SKM-1 treated with dmso at 0.1 percent for 144 hours (cell line): ENCODE results near the gene SH3RF3.
A peak's percentile ranks its signal among the peaks of the same experiment; 100 is the strongest.
"Not testable (repeated sequence)": the region's sequence is repeated elsewhere in the genome, so short reads cannot be mapped to it uniquely, and the experiment has no call there.

Source experiments
- DNase-seq: peaks from one replicate; lab custom pipeline; 2025; ENCODE audit not compliant: unreplicated experiment; lab: John Stamatoyannopoulos, UW

Gene SH3RF3

DNA sequence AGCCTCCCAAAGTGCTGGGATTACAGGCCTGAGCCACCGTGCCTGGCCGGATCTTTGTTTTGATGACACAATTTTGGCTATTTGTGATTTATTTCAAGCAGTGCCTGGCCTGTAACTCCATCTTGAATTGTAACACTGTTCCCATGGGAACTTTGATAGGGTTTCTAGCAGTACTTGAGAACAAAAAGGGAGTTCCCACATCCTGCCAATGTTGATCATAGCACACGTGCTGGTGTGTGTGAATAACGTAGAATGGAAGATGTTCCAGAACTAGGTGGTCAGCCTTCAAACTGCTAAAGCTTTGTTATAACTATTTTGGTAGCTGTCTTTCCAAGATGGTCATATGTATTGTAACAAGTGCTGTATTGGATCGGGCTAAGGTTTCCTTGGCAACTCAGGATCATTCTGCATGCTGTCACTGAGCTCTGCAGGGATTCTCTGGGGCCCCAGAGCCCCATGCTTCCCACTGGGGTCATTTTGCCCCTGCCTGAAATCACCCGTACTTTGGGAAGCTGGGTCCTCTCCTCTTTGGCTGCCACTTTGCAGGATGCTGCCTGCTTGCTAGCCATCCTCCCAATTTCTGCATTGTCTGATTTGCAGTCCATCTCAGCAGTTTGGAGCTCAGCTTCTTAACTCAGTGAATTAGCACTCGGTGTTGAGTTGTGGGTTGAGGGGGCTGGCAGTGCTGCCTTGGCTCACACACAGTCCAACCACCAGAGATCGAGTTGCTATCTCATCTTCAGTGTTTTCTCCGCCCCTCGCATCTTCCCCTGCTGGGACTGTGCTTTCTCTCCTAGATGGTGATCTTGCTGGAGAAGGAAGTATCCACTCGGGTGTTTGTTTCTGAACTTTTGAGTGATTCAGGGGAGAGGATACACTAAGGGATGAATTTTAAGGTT lies 26.8 kb downstream of the SH3RF3 start:
- no peak for DNase-seq

GRCh38 chr2:109157563-109158105 lies 28.6 kb downstream of the SH3RF3 start:
- DNase-seq, result no peak

DNA sequence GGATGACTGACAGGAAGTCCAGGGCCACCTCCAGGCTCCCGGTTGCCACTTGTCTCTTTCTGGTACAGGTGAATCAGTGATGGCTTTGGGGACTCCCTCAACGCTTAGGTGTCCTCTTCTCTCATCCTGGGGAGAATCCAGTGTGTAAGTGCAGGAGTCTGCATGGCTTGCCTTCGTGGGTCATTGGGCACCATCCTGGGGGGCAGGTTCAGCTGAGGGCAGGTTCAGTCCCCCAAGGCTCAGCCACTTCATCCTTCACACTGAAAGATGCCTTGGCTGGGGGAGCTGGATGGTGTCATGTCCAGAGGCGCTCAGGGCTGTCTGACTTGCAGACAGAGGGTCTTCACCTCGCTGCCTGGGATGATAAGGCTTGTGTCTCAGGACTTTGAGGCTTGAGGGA lies 29.2 kb downstream of the SH3RF3 start:
- no peak for DNase-seq

- no peak for DNase-seq
Observed at GRCh38 chr2:109159096-109159495, 30.1 kb downstream of the SH3RF3 start.

DNA sequence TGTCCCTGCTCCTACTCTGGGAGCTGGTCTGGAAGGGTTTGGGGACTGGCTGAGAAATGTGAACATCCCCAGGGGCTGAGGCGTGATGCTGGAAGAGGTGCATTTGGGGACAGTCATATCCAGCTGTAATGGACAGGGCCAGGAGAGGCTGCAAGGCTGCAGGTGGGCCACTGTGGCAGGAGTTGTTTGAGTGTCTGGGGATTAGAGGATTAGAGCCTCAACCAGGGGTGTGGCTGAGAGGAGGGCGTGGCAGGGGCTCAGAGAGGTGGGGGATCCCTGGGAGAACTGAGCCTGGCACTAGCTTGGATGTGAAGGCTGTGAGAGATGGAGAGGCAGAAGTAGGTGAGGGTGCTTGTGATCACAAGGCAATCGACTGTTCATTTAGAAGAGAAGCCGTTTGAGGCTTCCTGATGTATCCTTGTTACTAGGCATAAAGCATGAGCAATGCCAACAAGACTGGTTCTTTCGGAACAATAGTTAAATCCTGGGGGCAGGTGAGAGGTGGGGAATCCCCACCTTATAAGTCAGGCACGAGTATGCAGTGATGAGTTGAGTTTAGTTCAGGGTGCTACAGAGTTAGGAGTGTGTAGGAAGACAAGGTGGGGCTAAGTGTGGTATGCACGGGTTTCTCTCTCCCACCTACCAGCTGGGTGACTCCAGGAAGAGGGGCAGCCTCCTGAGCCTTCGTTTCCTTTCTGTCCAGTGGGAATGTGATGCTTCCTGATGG lies 31.9 kb downstream of the SH3RF3 start:
- DNase-seq, result no peak

- DNase-seq, result not testable (repeated sequence)
Observed at GRCh38 chr2:109162367-109162766, 33.4 kb downstream of the SH3RF3 start.

DNA sequence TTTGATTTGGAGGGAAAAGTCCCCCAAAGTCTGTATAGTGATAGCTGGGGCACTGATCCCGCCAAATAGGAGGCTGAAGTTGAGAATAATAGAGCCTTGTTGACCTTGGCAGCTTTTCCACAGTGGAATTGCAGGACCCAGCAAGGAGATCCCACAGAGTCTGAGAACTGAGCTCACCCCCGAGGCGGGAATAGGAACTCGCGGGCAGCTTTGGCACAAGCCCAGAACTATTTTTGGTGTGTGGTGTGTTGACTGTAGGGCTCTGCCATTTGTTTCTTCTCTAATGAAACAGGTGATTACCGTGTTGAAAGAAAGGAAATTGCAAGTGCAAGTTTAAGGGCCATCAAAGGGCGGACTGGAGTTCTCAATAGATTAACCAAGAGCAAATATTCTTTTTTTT lies 34.0 kb downstream of the SH3RF3 start:
- peak; percentile 47 for DNase-seq

DNA sequence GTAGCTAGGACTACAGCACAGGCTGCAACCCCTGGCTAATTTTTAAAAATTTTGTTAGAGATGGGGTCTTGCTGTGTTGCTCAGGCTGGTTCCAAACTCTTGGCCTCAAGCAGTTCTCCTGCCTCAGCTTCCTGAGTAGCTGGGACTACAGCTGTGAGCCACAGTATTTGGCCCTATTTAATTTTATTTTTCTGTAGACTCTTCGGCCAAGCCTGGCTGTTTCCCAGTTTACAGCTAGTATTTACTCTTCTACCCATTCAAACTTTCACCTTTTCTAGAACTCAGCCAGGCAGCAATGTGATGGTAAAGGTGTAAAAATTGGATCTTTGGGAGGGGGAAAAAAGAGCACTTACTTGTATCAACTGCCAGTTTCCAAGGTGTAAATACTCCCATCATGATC lies 35.3 kb downstream of the SH3RF3 start:
- DNase-seq, result no peak

- peak; percentile 66 for DNase-seq
Observed at GRCh38 chr2:109164739-109165221, 35.8 kb downstream of the SH3RF3 start.

GRCh38 chr2:109166811-109167210 lies 37.8 kb downstream of the SH3RF3 start:
- no peak for DNase-seq

GRCh38 chr2:109168086-109168485 lies 39.1 kb downstream of the SH3RF3 start:
- DNase-seq, result no peak

DNA sequence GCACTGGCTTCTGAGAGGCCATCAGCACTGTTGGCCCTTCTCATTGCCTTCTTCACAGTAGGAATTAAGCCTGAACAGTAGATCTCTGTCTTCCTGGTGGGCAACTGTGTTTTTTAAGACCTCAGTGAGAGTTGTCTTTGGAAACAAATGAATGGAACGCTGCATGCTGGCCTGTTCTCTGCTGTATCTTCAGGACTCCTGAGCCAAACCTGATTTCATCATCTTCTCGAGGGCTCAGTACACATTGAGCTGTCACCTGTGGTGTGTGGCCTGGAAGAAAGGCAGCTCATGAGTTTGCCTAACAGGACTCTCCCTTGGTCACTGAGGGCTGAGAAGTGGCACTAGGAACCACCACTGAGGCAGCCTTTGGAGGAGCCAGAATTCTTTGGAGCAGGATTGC lies 39.7 kb downstream of the SH3RF3 start:
- DNase-seq, result no peak

DNA sequence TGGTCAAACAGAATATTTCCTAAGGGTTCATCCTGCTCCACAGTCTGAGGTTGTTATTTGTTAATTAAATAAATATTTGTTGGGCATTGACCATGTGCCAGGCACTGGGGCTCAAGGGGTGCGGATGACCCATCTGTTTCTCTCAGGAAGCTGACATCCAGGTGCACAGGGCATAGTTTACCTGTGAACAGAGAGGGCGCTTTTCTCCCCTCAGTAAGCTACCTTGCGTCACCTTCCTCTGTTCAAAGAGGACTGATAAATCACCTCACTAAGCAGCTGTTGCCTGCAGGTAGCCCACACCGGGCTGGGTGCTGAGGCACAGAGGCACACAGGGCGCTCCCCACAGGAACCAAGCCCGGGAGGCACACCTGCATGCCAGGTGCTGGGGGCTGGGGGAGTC lies 41.6 kb downstream of the SH3RF3 start:
- no peak for DNase-seq

GRCh38 chr2:109171444-109172334 lies 42.7 kb downstream of the SH3RF3 start:
- no peak for DNase-seq

DNA sequence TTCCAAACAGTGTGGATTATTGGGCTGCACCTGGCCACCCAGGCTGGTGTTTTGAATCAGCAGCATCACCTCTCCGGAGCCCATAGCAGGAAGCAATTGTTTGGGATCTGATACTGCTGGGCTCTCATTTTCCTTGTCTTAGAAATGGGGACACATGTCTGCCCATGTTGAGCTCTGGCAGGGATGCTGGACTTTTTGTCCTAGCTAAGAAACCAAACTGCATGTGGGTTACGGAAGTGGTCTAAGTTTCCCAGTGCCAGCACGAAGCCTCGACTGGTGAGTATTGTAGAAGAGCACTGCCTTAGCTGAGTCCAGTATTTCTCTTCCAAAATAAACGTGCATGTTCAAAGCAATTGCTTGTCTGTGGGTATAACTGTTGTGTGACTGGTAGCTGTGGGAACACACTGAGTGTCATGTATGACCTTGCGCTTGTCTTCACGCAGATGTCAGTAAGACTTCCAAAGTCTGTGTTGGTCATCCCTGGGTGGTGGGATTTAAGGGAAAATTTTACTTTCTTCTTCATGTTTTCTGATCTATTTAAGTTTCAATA lies 43.6 kb downstream of the SH3RF3 start:
- DNase-seq, result no peak

GRCh38 chr2:109173311-109174171 lies 44.5 kb downstream of the SH3RF3 start:
- DNase-seq, result no peak

GRCh38 chr2:109174214-109174613 lies 45.2 kb downstream of the SH3RF3 start:
- no peak for DNase-seq

GRCh38 chr2:109174626-109175349 lies 45.8 kb downstream of the SH3RF3 start:
- no peak for DNase-seq

DNA sequence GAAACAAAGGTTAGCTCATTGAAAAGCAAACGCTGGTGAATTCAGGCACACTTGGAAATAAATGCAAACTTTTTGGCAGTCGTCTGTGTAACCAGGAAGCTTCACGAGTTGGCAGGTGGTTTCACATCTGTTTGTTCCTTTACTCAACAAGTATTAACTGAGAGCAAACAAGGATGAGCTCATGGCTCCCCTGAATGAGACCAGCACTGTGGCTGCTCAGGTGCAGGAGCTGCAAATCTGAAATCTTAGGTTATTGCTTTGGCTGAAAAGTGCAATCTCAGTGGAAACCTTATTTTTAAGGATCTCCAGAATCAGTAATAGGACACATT lies 46.3 kb downstream of the SH3RF3 start:
- no peak for DNase-seq
